ENCODE data around the gene STK32B.
"Not testable (repeated sequence)": the region's sequence is repeated elsewhere in the genome, so short reads cannot be mapped to it uniquely, and the experiment has no call there.

Gene STK32B

DNA sequence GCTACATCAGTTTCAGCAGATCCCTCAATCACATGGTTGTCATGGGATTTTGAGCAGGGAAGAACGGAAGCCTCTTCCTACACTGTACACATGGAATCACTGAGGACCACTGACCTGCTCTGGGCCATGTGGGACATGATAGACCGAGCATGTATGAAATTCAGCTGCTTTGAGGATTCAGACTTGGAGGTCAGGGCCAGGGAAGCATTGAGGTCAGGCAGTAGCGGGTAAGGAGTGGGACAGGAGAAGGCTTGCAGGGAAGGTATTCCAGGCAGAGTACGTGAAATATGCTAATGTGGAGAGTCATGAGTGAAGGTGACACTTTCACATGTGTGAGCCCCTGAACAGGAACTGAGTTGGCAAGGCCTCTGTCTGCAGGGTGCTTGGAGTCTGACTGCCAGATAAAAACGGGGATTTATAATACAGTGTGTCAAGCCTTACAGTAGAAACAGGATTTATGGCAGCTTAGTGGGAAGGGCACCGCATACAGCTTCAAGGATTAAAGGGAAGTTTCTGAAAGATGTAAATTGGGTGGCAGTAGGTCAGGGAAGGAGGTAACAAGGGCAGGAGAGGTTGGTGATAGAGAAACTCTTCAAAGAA lies 111.7 kb downstream of the STK32B start:
- DNase-seq (ENCODE audit: low read depth), result no peak

DNA sequence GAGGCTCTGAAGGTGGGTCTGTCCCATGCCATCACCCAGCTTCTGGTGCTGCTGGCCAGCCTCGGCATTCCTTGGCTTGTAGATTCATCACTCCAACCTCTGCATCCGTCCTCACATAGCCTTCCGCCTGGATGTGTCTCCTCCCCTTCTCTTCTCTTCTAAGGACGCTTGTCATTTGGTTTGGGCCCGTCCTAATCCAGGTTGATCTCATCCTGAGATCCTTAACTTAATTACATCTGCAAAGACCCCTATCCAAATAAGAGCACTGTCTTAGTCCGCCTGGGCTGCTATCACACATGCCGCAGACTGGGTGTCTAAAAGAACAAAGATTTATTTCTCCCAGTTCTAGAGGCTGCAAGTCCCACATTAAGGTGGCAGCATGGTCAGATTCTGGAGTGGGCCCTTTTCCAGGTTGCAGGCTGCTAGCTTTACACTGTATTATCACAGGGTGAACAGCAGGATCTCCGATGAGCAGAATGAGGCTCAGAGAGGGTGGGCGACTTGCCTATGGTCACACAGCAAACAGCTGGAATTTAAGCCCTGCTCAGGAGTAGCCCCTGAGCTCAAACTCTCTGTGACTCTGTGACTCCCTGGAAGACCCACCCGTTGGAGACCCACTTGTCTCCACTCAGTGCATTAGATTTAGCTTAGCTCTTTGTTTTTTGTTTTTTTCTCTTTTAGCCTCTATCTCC lies 113.1 kb downstream of the STK32B start:
- DNase-seq (ENCODE audit: low read depth), result no peak

- peak; percentile 79 for DNase-seq (ENCODE audit: low read depth)
Measured at GRCh38 chr4:5165420-5166369, 114.4 kb downstream of the STK32B start.

DNA sequence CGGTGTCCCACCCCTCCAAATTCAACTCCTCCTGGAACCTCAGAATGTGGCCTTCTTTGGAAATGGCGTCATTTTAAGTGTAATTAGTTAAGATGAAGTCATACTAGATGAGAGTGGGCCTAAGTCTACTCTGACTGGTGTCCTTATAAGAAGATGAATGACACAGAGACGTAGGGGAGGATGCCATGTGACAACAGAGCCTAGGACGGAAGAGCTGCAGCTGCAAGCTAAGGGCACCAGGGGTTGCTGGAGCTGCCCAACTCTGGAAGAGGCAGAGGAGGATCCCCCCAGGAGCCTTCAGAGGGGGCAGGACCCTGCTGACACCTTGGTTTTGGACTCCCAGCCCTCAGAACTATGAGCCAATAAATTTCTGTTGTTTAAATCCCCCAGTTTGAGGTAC lies 115.1 kb downstream of the STK32B start:
- DNase-seq (ENCODE audit: low read depth), result no peak

GRCh38 chr4:5168891-5169290 lies 117.6 kb downstream of the STK32B start:
- no peak for DNase-seq (ENCODE audit: low read depth)

DNA sequence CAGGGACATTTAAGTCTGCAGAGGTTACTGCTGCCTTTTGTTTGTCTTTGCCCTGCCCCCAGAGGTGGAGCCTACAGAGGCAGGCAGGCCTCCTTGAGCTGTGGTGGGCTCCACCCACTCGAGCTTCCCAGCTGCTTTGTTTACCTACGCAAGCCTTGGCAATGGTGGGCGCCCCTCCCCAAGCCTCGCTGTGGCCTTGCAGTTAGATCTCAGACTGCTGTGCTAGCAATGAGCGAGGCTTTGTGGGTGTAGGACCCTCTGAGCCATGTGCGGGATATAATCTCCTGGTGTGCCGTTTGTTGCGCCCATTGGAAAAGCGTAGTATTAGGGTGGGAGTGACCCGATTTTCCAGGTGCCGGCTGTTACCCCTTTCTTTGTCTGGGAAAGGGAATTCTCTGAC lies 124.6 kb downstream of the STK32B start:
- not testable (repeated sequence) for DNase-seq (ENCODE audit: low read depth)

- DNase-seq (ENCODE audit: low read depth), result no peak
Measured at GRCh38 chr4:5184606-5185005, 133.3 kb downstream of the STK32B start.

- DNase-seq (ENCODE audit: low read depth), result no peak
Measured at GRCh38 chr4:5185551-5185950, 134.3 kb downstream of the STK32B start.

DNA sequence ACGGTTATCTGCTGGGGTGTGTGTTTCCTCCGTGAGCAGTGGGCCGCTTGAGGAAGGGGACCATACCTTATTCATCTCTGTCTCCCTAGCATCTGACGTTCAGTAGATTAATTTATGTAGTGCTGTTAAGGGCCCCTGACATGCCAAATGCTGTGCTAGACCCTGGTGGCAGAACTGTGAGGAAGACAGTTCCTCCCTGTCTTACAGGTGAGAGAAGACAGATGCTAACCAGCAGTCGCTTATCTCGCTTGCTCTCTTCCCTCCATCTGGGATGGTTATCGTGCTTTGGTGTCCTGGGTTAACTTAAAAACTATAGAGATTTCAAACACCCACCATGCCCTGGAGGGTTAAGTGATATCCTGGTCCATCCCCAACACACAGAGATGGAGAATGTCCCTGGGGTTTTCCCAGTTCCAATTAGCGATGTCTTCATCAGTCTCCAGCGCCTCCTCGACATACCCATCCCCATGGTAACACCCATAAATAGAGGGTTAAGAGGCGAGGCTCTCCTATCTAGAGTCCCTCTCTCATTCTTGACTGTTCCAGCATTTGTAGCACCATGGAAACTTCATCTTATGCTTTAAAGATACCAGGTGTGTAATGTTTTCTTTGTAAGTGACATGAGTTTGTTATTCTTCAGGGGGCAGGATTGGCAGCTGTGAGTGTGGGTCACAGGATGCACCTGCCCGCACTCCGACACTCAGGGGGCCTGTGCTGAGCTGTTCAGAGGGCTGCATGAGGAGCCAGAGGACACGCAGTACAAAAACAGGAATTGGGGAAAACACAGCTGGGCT lies 135.2 kb downstream of the STK32B start:
- no peak for DNase-seq (ENCODE audit: low read depth)

GRCh38 chr4:5188130-5188529 lies 136.8 kb downstream of the STK32B start:
- DNase-seq (ENCODE audit: low read depth), result no peak

DNA sequence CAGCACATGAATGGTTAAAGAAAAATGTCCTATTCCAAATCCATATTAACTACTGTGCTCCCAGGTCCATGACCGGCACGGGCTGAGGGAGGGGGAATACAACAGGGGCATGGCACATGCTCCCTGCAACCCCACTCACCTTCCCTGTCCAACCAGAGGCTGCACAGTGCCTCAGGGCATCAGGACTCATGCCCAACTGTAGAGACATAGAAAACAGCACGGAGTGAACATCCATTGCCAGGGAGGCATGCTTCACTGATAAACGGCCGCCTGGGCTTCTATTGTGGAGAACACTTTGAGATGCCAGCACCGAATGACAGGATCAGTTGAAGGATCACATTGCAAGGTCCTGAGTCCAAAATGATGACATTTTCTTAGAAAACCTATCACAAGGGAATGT lies 140.6 kb downstream of the STK32B start:
- DNase-seq (ENCODE audit: low read depth), result no peak

GRCh38 chr4:5192271-5192670 lies 141.0 kb downstream of the STK32B start:
- no peak for DNase-seq (ENCODE audit: low read depth)

GRCh38 chr4:5192678-5193077 lies 141.4 kb downstream of the STK32B start:
- no peak for DNase-seq (ENCODE audit: low read depth)

- DNase-seq (ENCODE audit: low read depth), result no peak
Measured at GRCh38 chr4:5198656-5199541, 147.6 kb downstream of the STK32B start.

- no peak for DNase-seq (ENCODE audit: low read depth)
Measured at GRCh38 chr4:5199912-5200311, 148.6 kb downstream of the STK32B start.

GRCh38 chr4:5200513-5200912 lies 149.2 kb downstream of the STK32B start:
- DNase-seq (ENCODE audit: low read depth), result no peak

DNA sequence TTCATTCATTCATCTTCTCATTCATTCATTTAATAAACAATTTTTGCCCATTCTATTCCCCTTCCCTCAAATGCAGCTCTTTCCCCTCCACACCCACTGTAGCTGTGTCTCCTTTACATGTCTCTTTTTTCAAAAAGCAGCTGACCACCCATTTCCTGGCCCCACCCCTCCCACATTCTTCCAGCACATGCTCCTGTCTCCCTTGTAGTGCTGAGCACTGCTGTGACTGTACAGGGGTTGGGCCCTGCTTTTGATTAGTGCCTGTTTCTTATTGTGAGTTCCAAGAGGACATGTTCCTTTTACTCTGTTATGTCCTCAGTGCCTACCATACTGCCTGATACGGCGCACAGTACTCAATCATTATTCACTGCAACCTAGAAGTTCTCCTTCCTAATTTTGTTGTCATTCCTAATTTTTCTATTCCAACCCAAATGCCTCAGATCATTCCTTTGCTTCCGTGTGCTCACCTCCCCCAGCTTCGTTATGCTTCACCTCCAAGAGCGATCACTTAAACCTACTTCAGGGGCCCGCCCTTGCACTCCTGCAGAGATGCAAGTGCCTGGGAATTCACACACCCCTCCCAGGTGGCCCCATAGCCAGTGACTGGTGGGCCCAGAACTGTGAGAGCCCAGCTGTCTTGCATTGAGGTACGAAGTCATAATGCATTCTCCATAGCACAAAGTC lies 152.2 kb downstream of the STK32B start:
- DNase-seq (ENCODE audit: low read depth), result no peak

DNA sequence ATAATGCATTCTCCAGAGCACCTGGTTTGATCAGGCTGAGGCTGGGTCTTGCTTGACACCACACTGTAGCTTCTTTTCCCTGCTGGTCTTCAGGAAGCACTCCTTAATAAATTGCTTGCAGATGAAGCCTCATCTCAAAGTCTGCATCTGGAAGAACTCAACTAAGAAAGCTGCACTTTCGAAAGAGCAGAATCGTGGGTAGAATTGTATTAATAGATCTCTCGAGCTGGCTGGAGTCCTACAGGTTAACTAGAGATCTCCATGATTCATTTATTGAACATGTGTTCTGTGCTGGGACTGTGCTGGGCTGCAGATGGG lies 152.7 kb downstream of the STK32B start:
- DNase-seq (ENCODE audit: low read depth), result no peak

DNA sequence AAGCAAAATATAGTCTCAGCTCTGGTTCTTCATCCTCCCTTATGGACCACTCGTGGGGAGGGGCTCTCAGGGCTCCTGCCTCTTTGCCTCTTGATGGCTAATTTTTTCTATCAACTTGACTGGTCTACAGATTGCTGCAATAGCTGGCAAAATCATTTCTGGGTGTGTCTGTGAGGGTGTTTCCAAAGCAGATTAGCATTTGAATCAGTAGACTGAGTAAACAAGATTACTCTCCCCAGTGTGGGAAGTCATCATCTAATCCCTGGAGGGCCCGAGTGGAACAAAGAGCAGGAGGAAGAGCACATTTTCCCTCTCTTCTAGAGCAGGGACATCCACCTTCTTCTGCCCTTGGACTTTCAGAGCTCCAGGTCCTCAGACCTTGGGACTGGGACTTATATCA lies 153.5 kb downstream of the STK32B start:
- no peak for DNase-seq (ENCODE audit: low read depth)

DNA sequence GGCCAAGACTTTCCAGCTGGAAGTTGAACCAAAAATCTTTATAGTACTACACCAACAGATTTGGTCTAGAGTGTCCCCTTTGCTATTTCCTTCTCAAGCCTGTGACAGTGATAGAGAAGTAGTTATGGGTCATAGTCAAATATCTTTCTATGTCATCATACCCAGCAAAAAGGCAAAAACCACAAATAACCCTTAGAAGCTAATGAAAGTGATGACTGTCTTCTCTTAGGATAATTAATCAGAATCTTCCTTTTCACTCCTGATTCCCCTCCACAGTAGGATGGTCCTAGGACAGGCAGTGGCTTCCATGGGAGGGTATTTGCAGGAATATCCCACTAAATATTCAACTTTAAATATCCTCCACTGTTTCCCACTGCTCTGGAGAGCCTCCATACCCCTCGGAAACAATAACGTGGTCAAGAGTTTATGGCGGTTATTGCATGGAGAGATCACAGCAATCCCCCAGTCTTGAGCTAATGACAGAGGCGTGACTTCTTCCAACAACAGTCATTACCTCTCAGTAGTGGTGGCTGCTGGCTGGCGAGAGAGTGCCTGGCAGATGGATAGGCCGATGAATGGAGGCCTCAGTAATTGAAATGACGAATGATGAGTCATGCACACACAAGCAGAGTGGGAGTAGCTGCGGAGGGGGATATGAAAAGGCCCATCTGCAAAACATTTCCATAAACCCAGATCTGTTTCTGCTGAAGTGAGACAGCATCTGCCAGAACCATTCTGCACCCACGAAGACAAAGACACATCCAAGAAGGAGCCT lies 154.9 kb downstream of the STK32B start:
- peak; percentile 56 for DNase-seq (ENCODE audit: low read depth)
